ENCODE results near the gene HOXD11. TPM values are rescaled to one million over a fixed set of nuclear protein-coding genes. Genes with fewer than 3 reads are reported as not detected.

Gene HOXD11
- total and polyA plus RNA-seq, 2 of the 13 experiments (the other 11 are each of a cell fraction or from before 2014, with no cell fraction given), result not detected

DNA sequence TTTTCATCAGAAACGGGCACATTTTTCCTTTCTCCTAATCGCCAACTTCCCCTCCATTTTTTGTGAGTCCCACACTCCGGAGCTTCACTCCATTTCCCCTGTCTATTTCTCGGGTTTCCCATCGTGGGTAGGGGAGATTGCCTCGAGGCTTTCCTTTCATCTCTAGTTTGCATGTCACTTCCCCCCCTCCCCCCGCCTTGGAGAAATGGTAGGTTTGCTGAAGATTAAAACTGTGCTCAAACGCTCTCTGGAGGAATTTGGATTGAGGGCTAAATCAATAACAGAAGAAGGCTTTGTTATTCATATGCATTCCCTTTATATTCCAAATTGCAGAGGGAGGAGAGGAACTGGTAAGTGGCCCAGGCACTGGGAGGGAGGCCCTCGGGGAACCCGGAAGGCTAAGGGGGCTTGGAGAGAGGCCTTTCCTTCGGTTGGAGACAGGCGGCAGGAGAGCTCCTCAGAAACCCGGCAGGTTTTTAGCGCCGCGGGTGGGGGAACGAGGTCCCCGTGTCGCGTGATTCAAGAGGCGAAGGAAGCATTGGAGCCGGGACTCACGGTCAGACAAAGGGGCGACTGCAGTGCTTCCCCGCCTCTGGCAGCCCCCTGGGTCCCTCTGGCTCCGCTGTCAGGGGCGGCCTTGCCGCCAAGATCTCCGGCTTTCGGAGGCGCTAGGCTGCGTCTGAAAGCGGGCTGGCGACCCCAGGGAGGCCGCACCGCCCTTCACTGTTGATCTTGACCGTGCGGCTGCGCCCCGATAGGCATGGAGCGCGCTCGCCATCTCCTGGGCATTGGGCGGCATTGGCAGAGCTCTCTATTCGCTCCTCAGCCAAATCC is 9.9 kb upstream of the HOXD11 start (continued):
- TF ChIP-seq HNRNPLL (IDR thresholded peaks at IDR 0.05; ENCODE audit: low read depth, low read length, poor library complexity, severe bottlenecking) (peak; percentile 48), BRCA1 (CRISPR knock-in tag; IDR thresholded peaks at IDR 0.05) (no peak), ATRX (CRISPR knock-in tag; IDR thresholded peaks at IDR 0.05; ENCODE audit: borderline replicate concordance) (no peak), ZNF160 (CRISPR knock-in tag; IDR thresholded peaks at IDR 0.05) (peak; percentile 33; the same call in 1 of the 2 replicates), REST (IDR thresholded peaks at IDR 0.05; ENCODE audit: borderline replicate concordance in 1 of 2, low read depth in 1 of 2, low read length in 2 of 2) (no peak), GATAD1 (CRISPR knock-in tag; IDR thresholded peaks at IDR 0.05) (peak; percentile 58), SIN3B (IDR thresholded peaks at IDR 0.05; ENCODE audit: low read length) (no peak), SP2 (CRISPR knock-in tag; IDR thresholded peaks at IDR 0.05) (no peak), ZNF234 (CRISPR knock-in tag; conservative IDR thresholded peaks at IDR 0.05) (no peak), MYC (CRISPR knock-in tag; IDR thresholded peaks at IDR 0.05; ENCODE audit: borderline replicate concordance) (peak; percentile 38; the same call in 1 of the 2 replicates), THAP11 (CRISPR knock-in tag; IDR thresholded peaks at IDR 0.05) (0 out of 2 replicates have a peak, but pooled peaks have one; percentile 51), HNRNPUL1 (IDR thresholded peaks at IDR 0.05; ENCODE audit: low read depth, low read length) (no peak), ETV6 (CRISPR knock-in tag; conservative IDR thresholded peaks at IDR 0.05) (no peak), KDM5B (CRISPR knock-in tag; IDR thresholded peaks at IDR 0.05; ENCODE audit: borderline replicate concordance) (peak; percentile 74; the same call in 1 of the 2 replicates), YY1 (IDR thresholded peaks at IDR 0.05; ENCODE audit: insufficient read depth, insufficient replicate concordance, low read depth, low read length) (peak; percentile 47), ZBTB38 (CRISPR knock-in tag; IDR thresholded peaks at IDR 0.05) (no peak), ZBTB7B (CRISPR knock-in tag; IDR thresholded peaks at IDR 0.05) (peak; percentile 78; the same call in 1 of the 2 replicates), RNF2 (conservative IDR thresholded peaks at IDR 0.05; ENCODE audit: low read depth) (peak; percentile 78), SMAD1 (CRISPR knock-in tag; IDR thresholded peaks at IDR 0.05; ENCODE audit: borderline replicate concordance, low read depth) (no peak; the same call in 1 of the 2 replicates)
- TF ChIP-seq, protein P1, sequence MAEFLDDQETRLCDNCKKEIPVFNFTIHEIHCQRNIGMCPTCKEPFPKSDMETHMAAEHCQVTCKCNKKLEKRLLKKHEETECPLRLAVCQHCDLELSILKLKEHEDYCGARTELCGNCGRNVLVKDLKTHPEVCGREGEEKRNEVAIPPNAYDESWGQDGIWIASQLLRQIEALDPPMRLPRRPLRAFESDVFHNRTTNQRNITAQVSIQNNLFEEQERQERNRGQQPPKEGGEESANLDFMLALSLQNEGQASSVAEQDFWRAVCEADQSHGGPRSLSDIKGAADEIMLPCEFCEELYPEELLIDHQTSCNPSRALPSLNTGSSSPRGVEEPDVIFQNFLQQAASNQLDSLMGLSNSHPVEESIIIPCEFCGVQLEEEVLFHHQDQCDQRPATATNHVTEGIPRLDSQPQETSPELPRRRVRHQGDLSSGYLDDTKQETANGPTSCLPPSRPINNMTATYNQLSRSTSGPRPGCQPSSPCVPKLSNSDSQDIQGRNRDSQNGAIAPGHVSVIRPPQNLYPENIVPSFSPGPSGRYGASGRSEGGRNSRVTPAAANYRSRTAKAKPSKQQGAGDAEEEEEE (CRISPR knock-in tag; IDR thresholded peaks at IDR 0.05; ENCODE audit: borderline replicate concordance), result no peak
- TF ChIP-seq, protein P2, sequence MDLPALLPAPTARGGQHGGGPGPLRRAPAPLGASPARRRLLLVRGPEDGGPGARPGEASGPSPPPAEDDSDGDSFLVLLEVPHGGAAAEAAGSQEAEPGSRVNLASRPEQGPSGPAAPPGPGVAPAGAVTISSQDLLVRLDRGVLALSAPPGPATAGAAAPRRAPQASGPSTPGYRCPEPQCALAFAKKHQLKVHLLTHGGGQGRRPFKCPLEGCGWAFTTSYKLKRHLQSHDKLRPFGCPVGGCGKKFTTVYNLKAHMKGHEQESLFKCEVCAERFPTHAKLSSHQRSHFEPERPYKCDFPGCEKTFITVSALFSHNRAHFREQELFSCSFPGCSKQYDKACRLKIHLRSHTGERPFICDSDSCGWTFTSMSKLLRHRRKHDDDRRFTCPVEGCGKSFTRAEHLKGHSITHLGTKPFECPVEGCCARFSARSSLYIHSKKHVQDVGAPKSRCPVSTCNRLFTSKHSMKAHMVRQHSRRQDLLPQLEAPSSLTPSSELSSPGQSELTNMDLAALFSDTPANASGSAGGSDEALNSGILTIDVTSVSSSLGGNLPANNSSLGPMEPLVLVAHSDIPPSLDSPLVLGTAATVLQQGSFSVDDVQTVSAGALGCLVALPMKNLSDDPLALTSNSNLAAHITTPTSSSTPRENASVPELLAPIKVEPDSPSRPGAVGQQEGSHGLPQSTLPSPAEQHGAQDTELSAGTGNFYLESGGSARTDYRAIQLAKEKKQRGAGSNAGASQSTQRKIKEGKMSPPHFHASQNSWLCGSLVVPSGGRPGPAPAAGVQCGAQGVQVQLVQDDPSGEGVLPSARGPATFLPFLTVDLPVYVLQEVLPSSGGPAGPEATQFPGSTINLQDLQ (CRISPR knock-in tag; IDR thresholded peaks at IDR 0.05), result peak; percentile 66; the same call in 1 of the 2 replicates
